ENCODE measurements around the gene FHAD1. TPM values are rescaled to one million over a fixed set of nuclear protein-coding genes. Genes with fewer than 3 reads are reported as not detected.

The FHAD1 gene
- total and polyA plus RNA-seq, 9 of the 15 experiments (the other 6 are each of a cell fraction or from before 2014, with no cell fraction given) = 0.32 to 2.1 (median 1.5) TPM; not detected in 1

DNA sequence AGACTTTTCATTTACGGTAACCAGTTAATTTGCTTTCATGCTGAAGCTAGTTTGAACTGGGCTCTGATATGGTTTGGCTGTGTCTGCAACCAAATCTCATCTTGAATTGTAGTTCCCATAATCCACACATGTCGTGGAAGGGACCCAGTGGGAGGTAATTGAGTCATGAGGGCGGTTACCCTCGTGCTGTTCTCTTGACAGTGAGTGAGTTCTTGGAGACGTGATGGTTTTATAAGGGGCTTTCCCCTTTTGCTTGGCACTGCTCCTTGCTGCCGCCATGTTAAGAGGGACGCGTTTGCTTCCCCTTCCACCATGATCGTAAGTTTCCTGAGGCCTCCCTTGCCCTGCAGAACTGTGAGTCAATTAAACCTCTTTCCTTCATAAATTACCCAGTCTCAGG lies 10.3 kb upstream of the FHAD1 start:
- H3K9me1 ChIP-seq (ENCODE audit: control insufficient read depth, insufficient read depth, low read length) = no peaks in the 10 kb centered on the region
- BruUV-seq (replicated peaks) = TSS peak; percentile 80
- ChIA-PET CTCF (ENCODE audit: low intra/inter-chr PET ratio) (no interaction called here), POLR2A (no interaction called here)
- H4K20me1 ChIP-seq (replicated peaks; ENCODE audit: control insufficient read depth, insufficient read depth, low read length) = no peaks in the 10 kb centered on the region
- no peak overlapping the region for H3K4me3 ChIP-seq
- TF ChIP-seq ZNF766 (CRISPR knock-in tag; conservative IDR thresholded peaks at IDR 0.05) = 0 out of 2 replicates have a peak, but pooled peaks have one; percentile 52
- TF ChIP-seq, protein P1, sequence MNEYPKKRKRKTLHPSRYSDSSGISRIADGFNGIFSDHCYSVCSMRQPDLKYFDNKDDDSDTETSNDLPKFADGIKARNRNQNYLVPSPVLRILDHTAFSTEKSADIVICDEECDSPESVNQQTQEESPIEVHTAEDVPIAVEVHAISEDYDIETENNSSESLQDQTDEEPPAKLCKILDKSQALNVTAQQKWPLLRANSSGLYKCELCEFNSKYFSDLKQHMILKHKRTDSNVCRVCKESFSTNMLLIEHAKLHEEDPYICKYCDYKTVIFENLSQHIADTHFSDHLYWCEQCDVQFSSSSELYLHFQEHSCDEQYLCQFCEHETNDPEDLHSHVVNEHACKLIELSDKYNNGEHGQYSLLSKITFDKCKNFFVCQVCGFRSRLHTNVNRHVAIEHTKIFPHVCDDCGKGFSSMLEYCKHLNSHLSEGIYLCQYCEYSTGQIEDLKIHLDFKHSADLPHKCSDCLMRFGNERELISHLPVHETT (CRISPR knock-in tag; conservative IDR thresholded peaks at IDR 0.05 in 1 of 2, IDR thresholded peaks at IDR 0.05 in 1 of 2) = peak in 1 of 2 experiments; percentile 0; a peak in 1 of 4 replicates
- no peak for TF ChIP-seq ZNF354B (CRISPR knock-in tag; IDR thresholded peaks at IDR 0.05)
- TF ChIP-seq L3MBTL2 (IDR thresholded peaks at IDR 0.05) = 0 out of 2 replicates have a peak, but pooled peaks have one; percentile 45
- FAIRE-seq = no peak
- H3K36me3 ChIP-seq (ENCODE audit: control insufficient read depth, insufficient read depth, low read length) = no peaks in the 10 kb centered on the region
- H3K4me2 ChIP-seq (ENCODE audit: insufficient read depth, low read length) = peak overlapping the region; percentile 29
- H3K27me3 ChIP-seq (ENCODE audit: control insufficient read depth in 2 of 2, insufficient read depth in 2 of 2, low read length in 2 of 2) = peaks cover 5 to 17% of the 10 kb centered on the region in 2 experiments; a peak in 3 of 5 replicates
- no peak overlapping the region for H3K9ac ChIP-seq (ENCODE audit: insufficient read depth in 1 of 2, low read depth in 2 of 2, low read length in 2 of 2)
- H3K79me2 ChIP-seq (ENCODE audit: control insufficient read depth, insufficient read depth, low read length) = no peaks in the 10 kb centered on the region
- no peaks in the 10 kb centered on the region; a peak in 1 of 5 replicates for H3K4me1 ChIP-seq (replicated peaks in 1 of 2; ENCODE audit: control insufficient read depth in 2 of 2, insufficient read depth in 2 of 2, low read length in 2 of 2)
- H3K27ac ChIP-seq (ENCODE audit: extremely low read depth, low read depth, low read length) = no peak overlapping the region
- in situ Hi-C loops (cut with MboI) = no loop called here
- ATAC-seq = no peak
- no peak for DNase-seq (ENCODE audit: extremely low read depth in 1 of 4, low spot score in 3 of 4)
- intact Hi-C loops (cut with micrococcal nuclease) = no loop called here
- no peaks in the 10 kb centered on the region for H3K9me3 ChIP-seq (replicated peaks; ENCODE audit: control insufficient read depth, insufficient read depth, low read depth, low read length)
- 25% methylated on average over 9 of the region's 9 CpGs for WGBS (ENCODE audit: insufficient coverage, low coverage, missing lambda C conversion rate)
- peak overlapping the region; percentile 33; the same call in 1 of the 2 replicates for H2AFZ ChIP-seq (ENCODE audit: low read depth, low read length)

Data from K562 (cell line).